ENCODE measurements around the gene JAKMIP3. TPM values are rescaled to one million over a fixed set of nuclear protein-coding genes. Genes with fewer than 3 reads are reported as not detected.

JAKMIP3 gene
- total RNA-seq, 2 experiments from 2014 or later = 0.18 to 0.31 TPM

DNA sequence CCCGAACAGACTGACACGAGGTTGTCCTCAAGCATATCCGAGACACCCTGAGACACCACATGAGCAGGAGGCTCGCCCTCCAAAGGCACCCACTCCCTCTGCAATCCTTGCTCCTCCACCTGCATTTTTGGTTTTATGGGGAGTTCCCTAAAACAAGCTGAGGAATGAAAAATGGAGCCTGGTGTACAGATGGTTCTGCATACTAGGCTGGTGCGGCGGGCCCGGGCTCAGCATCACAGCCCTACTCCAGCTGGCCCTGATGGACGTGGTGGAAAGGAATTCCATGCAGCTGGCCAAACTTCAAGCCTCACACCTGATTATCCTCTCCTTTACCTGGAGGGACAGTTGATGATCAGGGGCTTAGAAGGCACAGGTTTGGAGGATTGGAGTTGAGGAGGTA lies 30.3 kb upstream of the JAKMIP3 start:
- Mint-ChIP-seq H3K4me3 (no peak overlapping the region), H3K27me3 (peaks cover 55% of the 10 kb centered on the region), H3K4me1 (ENCODE audit: low read depth) (peaks cover 4% of the 10 kb centered on the region), H3K9me3 (no peaks in the 10 kb centered on the region), H3K36me3 (ENCODE audit: low read depth) (no peaks in the 10 kb centered on the region), H3K27ac (no peak overlapping the region)
- ATAC-seq = no peak
- no peak for DNase-seq
- intact Hi-C loops (cut with micrococcal nuclease) = no loop called here
- POLR2A ChIA-PET = no interaction called here
- CTCF ChIA-PET = interaction anchor here (0.9 to 1.1 kb wide), 2 partner anchors 12 to 13 kb away, joined by 3 to 5 read pairs; no protein-coding TSS in a partner anchor
- TF ChIP-seq CTCF (IDR thresholded peaks at IDR 0.05) = no peak

- DNase-seq (peak; percentile 19), ATAC-seq (peak; percentile 60)
- Mint-ChIP-seq H3K36me3 (ENCODE audit: low read depth) (no peaks in the 10 kb centered on the region), H3K9me3 (no peaks in the 10 kb centered on the region), H3K4me1 (ENCODE audit: low read depth) (peaks cover 4% of the 10 kb centered on the region), H3K4me3 (peak overlapping the region; percentile 10), H3K27me3 (peaks cover 55% of the 10 kb centered on the region), H3K27ac (no peak overlapping the region)
- intact Hi-C loops (cut with micrococcal nuclease) = no loop called here
- no peak for TF ChIP-seq CTCF (IDR thresholded peaks at IDR 0.05)
- POLR2A ChIA-PET = no interaction called here
- CTCF ChIA-PET = interaction anchor here (0.6 to 1.2 kb wide), 4 partner anchors 14 to 107 kb away, joined by 3 read pairs; no protein-coding TSS in a partner anchor
Measured at GRCh38 chr10:132036153-132036886, 29.4 kb upstream of the JAKMIP3 start.

DNA sequence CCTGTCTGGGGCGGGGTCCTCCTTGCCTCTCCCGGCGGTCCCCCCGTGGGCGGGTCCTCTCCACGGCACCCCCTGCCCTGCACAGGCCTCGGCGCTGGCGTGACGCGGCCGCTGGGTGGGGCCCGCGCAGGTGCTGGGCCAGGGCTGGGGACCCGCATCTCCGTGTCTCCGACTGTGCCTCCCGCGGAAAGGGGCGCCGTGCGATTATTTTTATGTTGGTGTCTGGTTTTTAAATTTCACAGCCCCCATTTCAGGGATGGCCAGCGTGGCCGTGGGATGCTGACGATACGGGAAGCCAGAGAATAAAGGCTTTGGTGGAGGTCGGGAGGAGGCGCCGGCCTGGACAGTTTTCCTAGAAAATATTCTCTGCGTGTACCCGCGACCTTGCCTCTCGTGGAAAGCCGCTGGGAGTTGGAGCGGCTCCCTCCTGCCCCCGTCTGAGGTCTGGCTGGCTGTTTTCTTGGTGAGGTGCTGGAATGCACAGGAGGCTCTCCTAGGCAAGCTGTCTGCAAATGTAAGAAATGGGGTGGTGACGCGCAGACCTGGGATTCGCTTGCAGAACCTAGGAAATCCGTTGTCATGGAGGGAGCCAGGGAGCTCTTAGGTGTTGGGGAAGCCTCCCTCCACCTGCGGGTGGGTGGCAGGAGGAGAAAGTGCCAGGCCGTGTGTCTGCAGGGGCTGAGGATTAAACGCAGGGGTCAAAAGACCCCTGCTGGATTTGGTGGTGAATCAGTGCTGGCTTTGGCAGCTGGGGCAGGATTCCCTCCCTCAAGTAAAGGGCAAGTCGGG lies 28.7 kb upstream of the JAKMIP3 start:
- ChIA-PET POLR2A (interaction anchor here (1.0 kb wide), 1 partner anchor 48 kb away, joined by 3 read pairs; no protein-coding TSS in a partner anchor), CTCF (interaction anchor here (1.0 to 1.9 kb wide), 3 partner anchors 14 to 106 kb away, joined by 3 to 8 read pairs (median 3); no protein-coding TSS in a partner anchor)
- Mint-ChIP-seq H3K27ac (no peak overlapping the region), H3K4me3 (peak overlapping the region; percentile 32), H3K27me3 (peaks cover 55% of the 10 kb centered on the region), H3K4me1 (ENCODE audit: low read depth) (peaks cover 4% of the 10 kb centered on the region), H3K9me3 (no peaks in the 10 kb centered on the region), H3K36me3 (ENCODE audit: low read depth) (no peaks in the 10 kb centered on the region)
- no peak for TF ChIP-seq CTCF (IDR thresholded peaks at IDR 0.05)
- ATAC-seq (peak; percentile 45), DNase-seq (no peak)
- intact Hi-C loops (cut with micrococcal nuclease) = no loop called here

DNA sequence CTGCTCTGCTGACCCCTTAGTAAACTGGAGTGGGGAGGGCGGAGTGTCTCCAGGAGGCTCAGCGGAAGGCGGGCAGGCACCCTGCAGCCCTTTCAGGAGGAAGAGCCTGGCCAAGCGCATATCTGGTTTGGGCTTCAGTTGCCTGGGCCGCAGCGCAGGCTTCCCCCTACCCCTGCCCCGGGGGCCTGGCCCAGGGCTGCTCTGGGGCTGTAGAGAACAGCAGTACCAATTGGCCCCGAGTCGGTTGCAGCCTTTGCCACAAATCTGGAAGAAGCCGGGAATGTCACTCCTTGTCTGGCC lies 28.1 kb upstream of the JAKMIP3 start:
- peaks cover 55% of the 10 kb centered on the region for H3K27me3 Mint-ChIP-seq
- CTCF ChIA-PET = interaction anchor here (1.9 kb wide), 1 partner anchor 15 kb away, joined by 8 read pairs; no protein-coding TSS in a partner anchor
- POLR2A ChIA-PET = interaction anchor here (1.0 kb wide), 1 partner anchor 48 kb away, joined by 3 read pairs; no protein-coding TSS in a partner anchor
- ATAC-seq (no peak), DNase-seq (no peak)
- no peaks in the 10 kb centered on the region for H3K36me3 Mint-ChIP-seq (ENCODE audit: low read depth)
- H3K9me3 Mint-ChIP-seq = no peaks in the 10 kb centered on the region
- H3K27ac Mint-ChIP-seq = no peak overlapping the region
- H3K4me3 Mint-ChIP-seq = no peak overlapping the region
- intact Hi-C loops (cut with micrococcal nuclease) = no loop called here
- peaks cover 4% of the 10 kb centered on the region for H3K4me1 Mint-ChIP-seq (ENCODE audit: low read depth)
- no peak for TF ChIP-seq CTCF (IDR thresholded peaks at IDR 0.05)

DNA sequence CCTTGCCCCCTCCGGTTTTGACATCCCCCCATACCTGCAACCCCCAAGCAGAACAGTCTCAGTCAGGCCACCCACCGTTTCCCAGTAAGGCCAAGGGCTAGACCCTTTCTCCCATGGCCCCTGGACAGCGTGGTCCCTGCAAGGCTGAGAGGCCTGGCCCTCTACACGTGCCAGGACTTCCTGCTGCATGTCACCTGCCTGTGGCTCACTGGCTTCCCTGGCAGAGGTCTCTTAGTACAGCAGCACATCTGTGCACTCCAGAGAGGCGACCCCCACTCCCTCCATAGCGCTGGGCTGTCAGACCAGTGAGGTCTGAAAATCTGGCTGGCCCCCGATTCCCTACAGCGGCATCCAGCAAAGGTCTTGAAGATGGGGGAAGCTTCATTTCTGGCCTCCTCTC lies 26.4 kb upstream of the JAKMIP3 start:
- POLR2A ChIA-PET = no interaction called here
- DNase-seq (no peak), ATAC-seq (no peak)
- Mint-ChIP-seq H3K9me3 (no peaks in the 10 kb centered on the region), H3K4me3 (no peak overlapping the region), H3K36me3 (ENCODE audit: low read depth) (no peaks in the 10 kb centered on the region), H3K4me1 (ENCODE audit: low read depth) (peaks cover 4% of the 10 kb centered on the region), H3K27ac (no peak overlapping the region), H3K27me3 (peaks cover 49% of the 10 kb centered on the region)
- no peak for TF ChIP-seq CTCF (IDR thresholded peaks at IDR 0.05)
- CTCF ChIA-PET = interaction anchor here (1.2 to 1.9 kb wide), 3 partner anchors 16 to 153 kb away, joined by 3 to 8 read pairs (median 7); no protein-coding TSS in a partner anchor
- intact Hi-C loops (cut with micrococcal nuclease) = no loop called here
